Measurements from ENCODE around the gene MGRN1. TPM values are rescaled to one million over a fixed set of nuclear protein-coding genes. Genes with fewer than 3 reads are reported as not detected.

Gene MGRN1
- total RNA-seq, 1 experiment from 2014 or later, result 61.3 TPM

DNA sequence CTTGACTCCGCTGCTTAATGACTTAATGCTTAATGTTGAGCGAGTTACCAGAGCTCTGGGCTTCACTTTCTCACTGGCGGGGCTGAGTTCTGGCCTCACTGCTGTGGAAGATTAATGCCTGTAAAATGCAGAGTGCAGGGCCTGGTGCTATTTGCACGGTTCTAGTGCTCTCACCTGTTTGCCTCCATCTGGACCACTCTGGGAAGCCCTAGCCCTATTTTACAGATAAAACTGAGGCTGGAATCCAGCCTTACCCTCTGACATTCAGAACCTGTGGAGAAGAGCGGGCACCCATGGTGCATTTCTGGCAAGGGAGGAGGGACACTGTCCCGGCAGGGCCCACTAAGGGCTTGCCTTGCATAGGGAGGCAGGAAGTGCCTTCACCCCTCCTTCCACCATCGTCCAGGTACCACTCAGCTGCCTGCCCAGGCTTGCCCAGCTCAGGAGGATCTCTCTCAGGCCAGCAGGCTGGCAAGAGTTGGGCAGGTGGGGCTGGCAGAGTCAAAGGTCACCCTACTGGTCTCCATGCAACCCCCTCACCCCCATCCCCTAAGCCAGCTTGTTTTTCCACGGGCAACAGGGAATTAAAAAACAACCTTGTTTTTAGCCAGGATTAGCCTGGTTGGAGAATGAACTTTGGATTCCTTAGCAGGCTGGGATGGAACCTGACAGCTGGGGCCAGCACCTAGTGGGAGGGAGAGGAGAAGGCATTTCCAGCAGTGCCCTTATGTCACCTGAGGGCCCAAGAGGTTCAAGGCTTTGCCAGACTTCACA, 5.8 kb upstream of the MGRN1 start:
- ChIA-PET CTCF (interaction anchor here (0.6 to 1.6 kb wide), 4 partner anchors 9 to 112 kb away, joined by 3 to 6 read pairs (median 4); no protein-coding TSS in a partner anchor), POLR2A (interaction anchor here (0.5 to 4.4 kb wide), 6 partner anchors 7 to 143 kb away, joined by 3 to 51 read pairs (median 3); partner anchors contain the start of genes ANKS3, DNAAF8, HMOX2 and MGRN1)
- Mint-ChIP-seq H3K27me3 (ENCODE audit: insufficient read depth, unreplicated experiment) (no peaks in the 10 kb centered on the region), H3K27ac (ENCODE audit: low read depth, unreplicated experiment) (no peak overlapping the region), H3K4me1 (ENCODE audit: insufficient read depth, unreplicated experiment) (peaks cover 13% of the 10 kb centered on the region), H3K9me3 (ENCODE audit: unreplicated experiment) (no peaks in the 10 kb centered on the region), H3K4me3 (ENCODE audit: unreplicated experiment) (no peak overlapping the region), H3K36me3 (ENCODE audit: insufficient read depth, unreplicated experiment) (peaks cover 7% of the 10 kb centered on the region)
- peak; percentile 43 for DNase-seq (ENCODE audit: unreplicated experiment)
- intact Hi-C loops (cut with micrococcal nuclease), result loop anchor here (10.0 kb wide), 1 partner anchor 336 kb away; the partner anchor contains the start of gene SEC14L5
- no TSS peak for BruUV-seq (replicated peaks)
- TF ChIP-seq, protein P1, sequence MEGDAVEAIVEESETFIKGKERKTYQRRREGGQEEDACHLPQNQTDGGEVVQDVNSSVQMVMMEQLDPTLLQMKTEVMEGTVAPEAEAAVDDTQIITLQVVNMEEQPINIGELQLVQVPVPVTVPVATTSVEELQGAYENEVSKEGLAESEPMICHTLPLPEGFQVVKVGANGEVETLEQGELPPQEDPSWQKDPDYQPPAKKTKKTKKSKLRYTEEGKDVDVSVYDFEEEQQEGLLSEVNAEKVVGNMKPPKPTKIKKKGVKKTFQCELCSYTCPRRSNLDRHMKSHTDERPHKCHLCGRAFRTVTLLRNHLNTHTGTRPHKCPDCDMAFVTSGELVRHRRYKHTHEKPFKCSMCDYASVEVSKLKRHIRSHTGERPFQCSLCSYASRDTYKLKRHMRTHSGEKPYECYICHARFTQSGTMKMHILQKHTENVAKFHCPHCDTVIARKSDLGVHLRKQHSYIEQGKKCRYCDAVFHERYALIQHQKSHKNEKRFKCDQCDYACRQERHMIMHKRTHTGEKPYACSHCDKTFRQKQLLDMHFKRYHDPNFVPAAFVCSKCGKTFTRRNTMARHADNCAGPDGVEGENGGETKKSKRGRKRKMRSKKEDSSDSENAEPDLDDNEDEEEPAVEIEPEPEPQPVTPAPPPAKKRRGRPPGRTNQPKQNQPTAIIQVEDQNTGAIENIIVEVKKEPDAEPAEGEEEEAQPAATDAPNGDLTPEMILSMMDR (IDR thresholded peaks at IDR 0.05; ENCODE audit: unreplicated experiment), result no peak

DNA sequence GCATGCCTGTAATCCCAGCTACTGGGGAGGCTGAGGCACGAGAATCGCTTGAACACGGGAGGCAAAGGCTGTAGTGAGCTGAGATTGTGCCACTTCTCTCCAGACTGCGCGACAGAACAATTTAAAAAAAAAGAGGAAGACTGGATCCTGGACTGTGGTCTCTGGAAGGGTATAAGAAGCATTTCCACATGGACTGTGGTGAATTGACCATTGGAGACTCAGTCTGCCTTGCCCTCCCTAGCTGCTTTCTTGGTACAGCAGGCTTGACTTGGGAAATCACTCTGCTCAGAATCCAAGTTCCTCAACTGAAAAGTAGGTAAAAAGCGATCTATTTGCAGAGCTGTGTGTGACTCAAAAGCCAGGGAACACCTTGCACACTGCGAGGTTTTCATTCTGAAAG, 1.0 kb upstream of the MGRN1 start:
- Mint-ChIP-seq H3K9me3 (ENCODE audit: unreplicated experiment) (no peaks in the 10 kb centered on the region), H3K4me1 (ENCODE audit: insufficient read depth, unreplicated experiment) (peaks cover 17% of the 10 kb centered on the region), H3K27me3 (ENCODE audit: insufficient read depth, unreplicated experiment) (no peaks in the 10 kb centered on the region), H3K4me3 (ENCODE audit: unreplicated experiment) (peak overlapping the region; percentile 99), H3K36me3 (ENCODE audit: insufficient read depth, unreplicated experiment) (peaks cover 30% of the 10 kb centered on the region), H3K27ac (ENCODE audit: low read depth, unreplicated experiment) (no peak overlapping the region)
- DNase-seq (ENCODE audit: unreplicated experiment), result no peak
- ChIA-PET POLR2A (interaction anchor here (0.7 to 5.3 kb wide), 6 partner anchors 7 to 249 kb away, joined by 3 to 51 read pairs (median 4); partner anchors contain the start of gene UBALD1), CTCF (interaction anchor here (0.5 to 3.5 kb wide), 23 partner anchors 8 to 232 kb away, joined by 3 to 25 read pairs (median 4); partner anchors contain the start of genes NMRAL1 and UBALD1)
- intact Hi-C loops (cut with micrococcal nuclease), result no loop called here
- no TSS peak for BruUV-seq (replicated peaks)
- TF ChIP-seq, protein P1 (IDR thresholded peaks at IDR 0.05; ENCODE audit: unreplicated experiment), result no peak

DNA sequence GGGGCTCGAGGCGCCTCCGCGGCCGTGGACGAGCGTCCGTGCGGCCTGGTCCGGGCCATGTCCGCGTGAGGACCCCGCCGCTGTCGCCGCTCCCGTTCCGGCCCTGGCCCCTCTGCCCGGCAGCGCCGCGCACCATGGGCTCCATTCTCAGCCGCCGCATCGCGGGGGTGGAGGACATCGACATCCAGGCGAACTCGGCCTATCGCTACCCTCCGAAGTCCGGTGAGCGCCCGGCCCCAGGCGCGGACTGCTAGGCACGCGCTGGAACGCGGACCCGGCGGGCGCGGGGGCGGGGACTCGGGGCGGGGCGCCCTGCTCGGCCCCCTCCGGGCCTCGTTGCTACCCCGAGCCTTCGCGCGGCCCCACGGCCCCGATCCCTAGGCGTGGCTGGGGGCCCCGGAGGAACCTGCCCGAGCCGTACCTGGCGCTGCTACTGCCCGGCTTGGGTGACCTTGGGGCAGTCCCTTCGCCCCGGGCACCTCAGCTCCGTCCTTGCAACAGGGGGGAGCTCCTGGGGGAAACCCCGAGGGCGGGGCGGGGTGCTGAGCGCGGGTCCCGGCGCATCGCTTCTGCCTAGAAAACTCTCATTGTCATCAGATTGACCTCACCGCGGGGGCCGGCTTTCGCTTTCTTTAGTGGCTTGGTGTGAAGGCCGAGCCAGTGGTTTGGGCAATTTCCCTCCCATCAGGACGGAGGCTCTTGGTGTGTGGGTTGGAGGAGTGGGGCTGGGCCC, 367 bp downstream of the MGRN1 start:
- intact Hi-C loops (cut with micrococcal nuclease), result no loop called here
- Mint-ChIP-seq H3K36me3 (ENCODE audit: insufficient read depth, unreplicated experiment) (peaks cover 39% of the 10 kb centered on the region), H3K27me3 (ENCODE audit: insufficient read depth, unreplicated experiment) (no peaks in the 10 kb centered on the region), H3K4me3 (ENCODE audit: unreplicated experiment) (peak overlapping the region; percentile 99), H3K27ac (ENCODE audit: low read depth, unreplicated experiment) (peak overlapping the region; percentile 99), H3K9me3 (ENCODE audit: unreplicated experiment) (no peaks in the 10 kb centered on the region), H3K4me1 (ENCODE audit: insufficient read depth, unreplicated experiment) (peaks cover 13% of the 10 kb centered on the region)
- ChIA-PET CTCF (interaction anchor here (0.5 to 3.5 kb wide), 19 partner anchors 8 to 204 kb away, joined by 3 to 25 read pairs (median 5); partner anchors contain the start of genes ANKS3, DNAAF8, NMRAL1 and UBALD1), POLR2A (interaction anchor here (0.6 to 5.3 kb wide), 9 partner anchors 9 to 161 kb away, joined by 3 to 51 read pairs (median 3); partner anchors contain the start of gene UBALD1)
- TF ChIP-seq, protein P1 (IDR thresholded peaks at IDR 0.05; ENCODE audit: unreplicated experiment), result no peak
- peak; percentile 49 for DNase-seq (ENCODE audit: unreplicated experiment)
- no TSS peak for BruUV-seq (replicated peaks)

All from MCF 10A (cell line).